Panc1 (cell line): ENCODE data around the gene DDX41. TPM values are rescaled to one million over a fixed set of nuclear protein-coding genes. Genes with fewer than 3 reads are reported as not detected.

Experiments
- ATAC-seq: fragments of 200-7000 bp; cut with Tn5 transposase; 2 replicates; pipeline ENCODE4 v1.9.1; 2020; ENCODE audit warnings: mild to moderate bottlenecking, moderate library complexity
- BruUV-seq: library from RNA; stranded (reverse); fragments of 400-500 nt; replicated peaks from 2 replicates; lab custom pipeline; 2021; lab: Mats Ljungman, UMichigan
- CTCF ChIA-PET: fragments of 300-600 bp; sonication (Branson Sonifier 250); formaldehyde crosslinking; loops from one replicate; lab custom pipeline; 2022; ENCODE audit warnings: antibody characterized with exemption; lab: Charles Lee
- POLR2A ChIA-PET: fragments of 300-600 bp; sonication (Branson Sonifier 250); formaldehyde crosslinking; loops from one replicate; lab custom pipeline; 2022; ENCODE audit warnings: antibody characterized with exemption; lab: Charles Lee
- DNase-seq: peaks from one replicate; pipeline ENCODE4 v3.0.0-alpha.2; 2010; ENCODE audit warnings: low read depth, low spot score
- H3K27ac ChIP-seq: 2 replicates; pipeline ENCODE4 v1.5.1; 2011; ENCODE audit warnings: mild to moderate bottlenecking, low read length, inconsistent platforms
- H3K27me3 ChIP-seq: fragments of 200-500 bp; sonication (Bioruptor generic); 2 replicates; pipeline ENCODE4 v1.6.0; 2014; ENCODE audit warnings: low read length, inconsistent platforms; ENCODE audit not compliant: control insufficient read depth, insufficient read depth
- H3K36me3 ChIP-seq: fragments of 200-500 bp; sonication (Bioruptor generic); 2 replicates; pipeline ENCODE4 v1.5.1; 2014; ENCODE audit warnings: inconsistent platforms, mild to moderate bottlenecking, low read length, moderate library complexity; ENCODE audit not compliant: control insufficient read depth, insufficient read depth
- H3K4me1 ChIP-seq: 2 replicates; pipeline ENCODE4 v1.5.1; 2011; ENCODE audit warnings: inconsistent platforms, mild to moderate bottlenecking, low read length, moderate library complexity; ENCODE audit not compliant: control insufficient read depth, insufficient read depth
- H3K4me3 ChIP-seq, 2 experiments: 2 replicates each; pipeline ENCODE4 v1.5.1; 2011 to 2012; ENCODE audit warnings: low read depth in 2 of 2, low read length in 2 of 2, mild to moderate bottlenecking in 2 of 2, inconsistent platforms in 1 of 2, moderate library complexity in 1 of 2
- H3K9me3 ChIP-seq: fragments of 200-500 bp; sonication (Bioruptor generic); 2 replicates; pipeline ENCODE4 v1.5.1; 2014; ENCODE audit warnings: low read depth, mild to moderate bottlenecking, inconsistent platforms, low read length, moderate library complexity; ENCODE audit not compliant: control insufficient read depth, insufficient read depth
- CTCF ChIP-seq: fragments of 450-650 bp; IDR thresholded peaks from 2 replicates; pipeline ENCODE4 v1.5.1; 2017; ENCODE audit warnings: mild to moderate bottlenecking
- POLR2AphosphoS5 ChIP-seq: IDR thresholded peaks from 2 replicates; pipeline ENCODE4 v1.6.1; 2012; ENCODE audit warnings: mild to moderate bottlenecking, low read depth, low read length, moderate library complexity
- REST ChIP-seq, 2 experiments: IDR thresholded peaks; 2 replicates each; pipeline ENCODE4 v1.6.1; 2011 to 2012; ENCODE audit warnings: low read depth in 2 of 2, control low read depth in 1 of 2, low read length in 1 of 2, mild to moderate bottlenecking in 1 of 2, moderate library complexity in 1 of 2; ENCODE audit not compliant: insufficient read depth in 1 of 2
- SIN3A ChIP-seq: IDR thresholded peaks from 2 replicates; pipeline ENCODE4 v1.6.1; 2012; ENCODE audit warnings: low read depth, mild to moderate bottlenecking, low read length, moderate library complexity, borderline replicate concordance; ENCODE audit not compliant: insufficient read depth
- TCF7L2 ChIP-seq: IDR thresholded peaks from 2 replicates; pipeline ENCODE4 v1.6.1; 2011; ENCODE audit warnings: mild to moderate bottlenecking, low read depth, low read length, inconsistent platforms
- in situ Hi-C: cut with HindIII; loops from 2 replicates; pipeline ENCODE4 v1.10.0; 2016; ENCODE audit warnings: low sequenced_read_pairs, low pct_unique_long_range_greater_than_20kb
- intact Hi-C: fragments of 100-400 bp; cut with micrococcal nuclease; formaldehyde crosslinking; loops from one replicate; pipeline ENCODE4 v1.10.0; 2022; ENCODE audit not compliant: unreplicated experiment
- total RNA-seq: library from RNA; stranded (reverse); gene quantifications from one replicate; pipeline ENCODE4 v1.2.1, GENCODE V29; 2021; ENCODE audit not compliant: unreplicated experiment

Gene DDX41
- total RNA-seq, 1 experiment from 2014 or later, result 111 TPM

GRCh38 chr5:177555228-177555627 is 38.5 kb upstream of the DDX41 start:
- H3K9me3 ChIP-seq, result no peaks in the 10 kb centered on the region
- POLR2A ChIA-PET, result no interaction called here
- no TSS peak for BruUV-seq
- no peak for ATAC-seq
- CTCF ChIA-PET, result no interaction called here
- TF ChIP-seq REST (IDR thresholded peaks at IDR 0.05; ENCODE audit: insufficient read depth in 1 of 2, low read depth in 2 of 2, low read length in 1 of 2) (no peak), TCF7L2 (no peak), CTCF (no peak), SIN3A (no peak)
- no peak for DNase-seq
- in situ Hi-C loops, result no loop called here
- peak overlapping the region; percentile 70; the same call in 1 of the 2 replicates for H3K27ac ChIP-seq
- H3K36me3 ChIP-seq, result no peaks in the 10 kb centered on the region; the same call in 1 of the 2 replicates
- H3K4me3 ChIP-seq, result peak overlapping the region; percentile 79 to 92
- H3K27me3 ChIP-seq, result no peaks in the 10 kb centered on the region
- peaks cover 13% of the 10 kb centered on the region for H3K4me1 ChIP-seq
- intact Hi-C loops, result no loop called here

GRCh38 chr5:177554474-177555111 is 37.8 kb upstream of the DDX41 start, which contains the start of gene FAM193B:
FAM193B (minus strand) TSS chr5:177554563; CDS start chr5:177554458, 105 bp downstream.
- CTCF ChIA-PET, result no interaction called here
- Histone ChIP-seq H3K9me3 (no peaks in the 10 kb centered on the region), H3K36me3 (no peaks in the 10 kb centered on the region; the same call in 1 of the 2 replicates), H3K27me3 (no peaks in the 10 kb centered on the region), H3K4me1 (peaks cover 13% of the 10 kb centered on the region), H3K27ac (peak within 1 kb of the TSS; percentile 74), H3K4me3 (peak within 1 kb of the TSS; percentile 79 to 92)
- in situ Hi-C loops, result no loop called here
- intact Hi-C loops, result no loop called here
- no peak for TF ChIP-seq REST (IDR thresholded peaks at IDR 0.05; ENCODE audit: insufficient read depth in 1 of 2, low read depth in 2 of 2, low read length in 1 of 2)
- peak; percentile 78; the same call in 1 of the 2 replicates for TF ChIP-seq SIN3A
- TF ChIP-seq TCF7L2, result no peak
- TF ChIP-seq POLR2AphosphoS5, result 0 out of 2 replicates have a peak, but pooled peaks have one; percentile 44
- 0 out of 2 replicates have a peak, but pooled peaks have one; percentile 17 for TF ChIP-seq CTCF
- DNase-seq (peak; percentile 78), ATAC-seq (peak; percentile 96)
- POLR2A ChIA-PET, result no interaction called here
- no TSS peak for BruUV-seq
